Stimulated activated CD4-positive, alpha-beta T cell treated with anti-CD3 and anti-CD28 coated beads, Interleukin-2, amount 100 ng/mL, for 4 hours (primary cell): ENCODE measurements around the gene PCDHGA7.
"Not testable (repeated sequence)": the region's sequence is repeated elsewhere in the genome, so short reads cannot be mapped to it uniquely, and the experiment has no call there.

Experiments
- DNase-seq: peaks from one replicate; pipeline ENCODE4 v3.0.0-alpha.2; 2020; ENCODE audit warnings: low read depth

The PCDHGA7 gene

DNA sequence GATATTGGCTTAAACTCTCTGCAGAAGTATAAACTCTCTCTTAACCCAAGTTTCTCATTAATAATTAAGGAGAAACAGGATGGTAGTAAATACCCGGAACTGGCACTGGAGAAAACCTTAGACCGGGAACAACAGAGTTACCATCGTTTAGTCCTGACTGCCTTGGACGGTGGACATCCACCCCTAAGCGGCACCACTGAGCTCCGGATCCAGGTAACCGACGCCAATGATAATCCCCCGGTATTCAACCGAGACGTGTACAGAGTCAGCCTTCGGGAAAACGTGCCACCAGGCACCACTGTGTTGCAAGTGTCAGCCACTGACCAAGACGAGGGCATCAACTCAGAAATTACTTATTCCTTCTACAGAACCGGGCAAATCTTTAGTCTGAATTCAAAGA, 16.1 kb downstream of the PCDHGA7 start:
- no peak for DNase-seq

GRCh38 chr5:141399555-141400258, 17.2 kb downstream of the PCDHGA7 start:
- no peak for DNase-seq

DNA sequence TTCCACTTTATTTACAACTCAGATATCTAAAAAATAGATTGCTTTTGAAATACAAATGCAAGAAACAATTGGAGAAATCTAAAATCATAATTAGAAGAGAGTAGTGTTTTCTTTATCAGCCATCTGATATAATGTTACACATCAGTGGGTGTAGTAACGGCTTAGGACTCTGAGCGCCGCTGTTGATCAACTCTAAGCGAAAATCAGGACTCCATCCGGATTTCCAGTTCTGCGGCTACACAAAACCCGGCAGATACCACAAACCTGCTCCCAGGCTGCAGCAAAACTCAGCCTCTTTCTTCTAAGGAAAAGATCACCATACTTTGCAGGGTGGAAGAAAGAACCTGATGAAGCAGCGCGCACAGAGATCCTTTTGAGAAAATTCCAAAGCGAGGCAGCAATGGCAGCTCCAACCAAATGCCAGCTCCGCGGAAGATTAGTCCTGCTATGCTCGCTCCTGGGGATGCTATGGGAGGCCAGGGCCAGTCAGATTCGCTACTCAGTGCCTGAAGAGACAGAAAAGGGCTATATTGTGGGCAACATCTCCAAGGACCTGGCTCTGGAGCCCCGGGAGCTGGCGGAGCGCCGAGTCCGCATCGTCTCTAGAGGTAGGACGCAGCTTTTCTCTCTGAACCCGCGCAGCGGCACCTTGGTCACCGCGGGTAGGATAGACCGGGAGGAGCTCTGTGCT, 20.2 kb downstream of the PCDHGA7 start, which contains the start of gene PCDHGA9:
TSS of gene PCDHGA9 (plus strand) at position 226 of the 691 bp plus-strand sequence. CDS start at position 401, 175 bp downstream.
- DNase-seq, result no peak

GRCh38 chr5:141403387-141403786, 20.8 kb downstream of the PCDHGA7 start:
- DNase-seq, result no peak

DNA sequence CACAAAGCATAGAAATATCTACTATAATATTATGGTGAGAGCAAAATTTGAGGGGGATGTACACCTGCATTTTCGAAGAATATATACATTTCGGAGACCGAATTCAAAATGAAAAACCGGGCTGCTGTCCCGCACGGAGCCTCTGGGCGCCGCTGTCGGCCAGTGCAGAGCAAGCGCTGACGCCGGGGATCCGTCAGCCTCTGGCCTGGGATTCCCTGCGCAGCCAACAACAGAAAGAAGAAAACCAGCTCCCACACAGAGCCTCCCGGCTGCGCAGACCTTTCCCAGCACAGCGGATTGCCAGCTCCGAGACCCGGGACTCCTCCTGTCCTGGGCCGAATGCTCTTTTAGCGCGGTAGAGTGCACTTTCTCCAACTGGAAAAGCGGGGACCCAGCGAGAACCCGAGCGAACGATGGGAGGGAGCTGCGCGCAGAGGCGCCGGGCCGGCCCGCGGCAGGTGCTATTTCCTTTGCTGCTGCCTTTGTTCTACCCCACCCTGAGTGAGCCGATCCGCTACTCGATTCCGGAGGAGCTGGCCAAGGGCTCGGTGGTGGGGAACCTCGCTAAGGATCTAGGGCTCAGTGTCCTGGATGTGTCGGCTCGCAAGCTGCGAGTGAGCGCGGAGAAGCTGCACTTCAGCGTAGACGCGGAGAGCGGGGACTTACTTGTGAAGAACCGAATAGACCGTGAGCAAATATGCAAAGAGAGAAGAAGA, 25.4 kb downstream of the PCDHGA7 start, which contains the start of gene PCDHGB6:
TSS of gene PCDHGB6 (plus strand) at position 232 of the 716 bp plus-strand sequence. CDS start at position 414, 182 bp downstream.
- not testable (repeated sequence) for DNase-seq

GRCh38 chr5:141409598-141410306, 27.2 kb downstream of the PCDHGA7 start:
- no peak for DNase-seq

- no peak for DNase-seq
Measured at GRCh38 chr5:141411575-141411974, 29.0 kb downstream of the PCDHGA7 start.

DNA sequence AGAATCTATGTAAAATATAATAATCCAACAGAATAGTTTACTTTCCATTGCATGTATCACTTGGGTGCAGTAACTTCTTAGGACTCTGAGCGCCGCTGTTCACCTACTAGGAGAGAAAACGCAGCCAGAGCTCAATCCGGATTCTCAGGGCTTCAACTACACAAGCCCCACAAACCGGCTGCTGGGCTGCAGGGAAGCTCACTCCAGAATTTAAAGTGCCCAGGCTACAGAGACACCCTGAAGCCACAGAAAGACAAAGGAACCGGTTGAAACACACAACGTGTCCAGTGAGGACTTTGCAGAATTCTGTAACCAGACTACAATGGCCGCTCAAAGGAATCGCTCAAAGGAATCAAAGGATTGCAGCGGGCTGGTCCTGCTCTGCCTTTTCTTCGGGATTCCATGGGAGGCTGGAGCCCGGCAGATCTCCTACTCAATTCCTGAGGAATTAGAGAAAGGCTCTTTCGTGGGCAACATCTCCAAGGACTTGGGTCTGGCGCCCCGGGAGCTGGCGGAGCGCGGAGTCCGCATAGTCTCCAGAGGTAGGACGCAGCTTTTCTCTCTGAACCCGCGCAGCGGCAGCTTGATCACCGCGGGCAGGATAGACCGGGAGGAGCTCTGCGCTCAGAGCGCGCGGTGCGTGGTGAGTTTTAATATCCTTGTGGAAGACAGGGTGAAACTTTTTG, 30.5 kb downstream of the PCDHGA7 start, which contains the start of gene PCDHGA10:
TSS of gene PCDHGA10 (plus strand) at position 134 of the 686 bp plus-strand sequence. CDS start at position 323, 189 bp downstream.
- DNase-seq, result no peak

GRCh38 chr5:141413540-141414069, 31.1 kb downstream of the PCDHGA7 start:
- no peak for DNase-seq

- not testable (repeated sequence) for DNase-seq
Measured at GRCh38 chr5:141414548-141415274, 32.2 kb downstream of the PCDHGA7 start.

- not testable (repeated sequence) for DNase-seq
Measured at GRCh38 chr5:141415275-141415618, 32.7 kb downstream of the PCDHGA7 start.

GRCh38 chr5:141417494-141418172, 35.1 kb downstream of the PCDHGA7 start, which contains the start of gene PCDHGB7:
PCDHGB7 (plus strand) TSS chr5:141417677; CDS start chr5:141417860, 183 bp downstream.
- not testable (repeated sequence) for DNase-seq

GRCh38 chr5:141419074-141419880, 36.7 kb downstream of the PCDHGA7 start:
- DNase-seq, result no peak

GRCh38 chr5:141420855-141421488, 38.4 kb downstream of the PCDHGA7 start, which contains the start of gene PCDHGA11:
PCDHGA11 (plus strand) TSS chr5:141421051; CDS start chr5:141421228, 177 bp downstream.
- no peak for DNase-seq

- DNase-seq, result no peak
Measured at GRCh38 chr5:141421489-141421855, 38.9 kb downstream of the PCDHGA7 start.

DNA sequence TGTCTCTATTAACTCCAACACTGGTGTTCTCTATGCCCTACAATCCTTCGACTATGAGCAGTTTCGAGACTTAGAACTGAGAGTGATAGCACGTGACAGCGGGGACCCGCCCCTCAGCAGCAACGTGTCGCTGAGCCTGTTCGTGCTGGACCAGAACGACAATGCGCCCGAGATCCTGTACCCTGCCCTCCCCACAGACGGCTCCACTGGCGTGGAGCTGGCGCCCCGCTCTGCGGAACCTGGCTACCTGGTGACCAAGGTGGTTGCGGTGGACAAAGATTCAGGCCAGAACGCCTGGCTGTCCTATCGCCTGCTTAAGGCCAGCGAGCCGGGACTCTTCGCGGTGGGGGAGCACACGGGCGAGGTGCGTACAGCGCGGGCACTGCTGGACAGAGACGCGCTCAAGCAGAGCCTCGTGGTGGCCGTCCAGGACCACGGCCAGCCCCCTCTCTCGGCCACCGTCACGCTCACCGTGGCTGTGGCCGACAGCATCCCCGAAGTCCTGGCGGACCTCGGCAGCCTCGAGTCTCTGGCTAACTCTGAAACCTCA, 40.3 kb downstream of the PCDHGA7 start:
- no peak for DNase-seq

- no peak for DNase-seq
Measured at GRCh38 chr5:141427783-141428426, 45.4 kb downstream of the PCDHGA7 start.
